ENCODE results near the gene KLHDC4. TPM values are rescaled to one million over a fixed set of nuclear protein-coding genes. Genes with fewer than 3 reads are reported as not detected.

The KLHDC4 gene
- total and polyA plus RNA-seq, 9 of the 15 experiments (the other 6 are each of a cell fraction or from before 2014, with no cell fraction given) = 1.3 to 68.1 (median 32.8) TPM

DNA sequence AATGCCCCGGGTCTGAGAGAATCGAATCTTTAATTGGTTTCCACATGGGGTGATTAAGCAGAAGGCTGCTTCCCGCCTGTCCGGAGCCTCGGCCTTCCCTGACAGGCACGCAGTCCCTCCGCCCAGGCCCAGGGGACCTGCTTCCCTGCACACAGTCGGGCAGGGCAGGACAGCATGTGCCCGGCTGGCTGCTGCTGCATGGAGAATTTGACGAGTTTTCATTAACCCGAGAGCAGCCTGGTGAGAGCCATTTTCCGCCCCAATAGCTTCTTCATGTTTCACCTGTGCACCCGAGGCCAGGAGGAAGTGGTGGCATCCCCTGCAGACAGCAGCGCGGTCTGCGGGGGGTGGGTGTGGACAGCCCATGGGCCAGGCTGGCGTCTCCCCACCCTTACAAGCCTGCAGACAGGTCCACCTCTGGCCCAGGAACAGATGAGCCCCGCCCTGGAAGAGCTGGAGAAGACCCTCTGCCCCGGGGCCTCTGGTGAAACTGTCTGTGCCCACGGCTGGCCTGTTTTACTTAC is 67.0 kb downstream of the KLHDC4 start:
- Histone ChIP-seq H3K27me3 (ENCODE audit: control insufficient read depth in 2 of 2, insufficient read depth in 2 of 2, low read length in 2 of 2) (no peaks in the 10 kb centered on the region), H3K4me3 (no peak overlapping the region), H4K20me1 (replicated peaks; ENCODE audit: control insufficient read depth, insufficient read depth, low read length) (no peaks in the 10 kb centered on the region), H3K27ac (ENCODE audit: extremely low read depth, low read depth, low read length) (no peak overlapping the region), H3K4me2 (ENCODE audit: insufficient read depth, low read length) (no peak overlapping the region), H3K9me3 (replicated peaks; ENCODE audit: control insufficient read depth, insufficient read depth, low read depth, low read length) (no peaks in the 10 kb centered on the region), H2AFZ (ENCODE audit: low read depth, low read length) (no peak overlapping the region), H3K9me1 (ENCODE audit: control insufficient read depth, insufficient read depth, low read length) (no peaks in the 10 kb centered on the region), H3K79me2 (ENCODE audit: control insufficient read depth, insufficient read depth, low read length) (no peaks in the 10 kb centered on the region), H3K4me1 (replicated peaks in 1 of 2; ENCODE audit: control insufficient read depth in 2 of 2, insufficient read depth in 2 of 2, low read length in 2 of 2) (peaks cover 0 to 38% of the 10 kb centered on the region in 2 experiments; a peak in 2 of 5 replicates), H3K36me3 (ENCODE audit: control insufficient read depth, insufficient read depth, low read length) (peaks cover 68% of the 10 kb centered on the region; the same call in 1 of the 3 replicates), H3K9ac (ENCODE audit: insufficient read depth in 1 of 2, low read depth in 2 of 2, low read length in 2 of 2) (0 out of 4 replicates have a peak overlapping the region, but pooled peaks of 1 of the 2 experiments have one; percentile 7)
- FAIRE-seq (no peak), ATAC-seq (no peak), DNase-seq (ENCODE audit: extremely low read depth in 1 of 4, low spot score in 3 of 4) (no peak)
- intact Hi-C loops (cut with micrococcal nuclease) = no loop called here
- ChIA-PET POLR2A (interaction anchor here (0.7 to 1.0 kb wide), 2 partner anchors 9 to 34 kb away, joined by 3 read pairs; no protein-coding TSS in a partner anchor), CTCF (ENCODE audit: low intra/inter-chr PET ratio) (no interaction called here)
- in situ Hi-C loops (cut with MboI) = no loop called here
- WGBS (ENCODE audit: insufficient coverage, low coverage, missing lambda C conversion rate) = 93% methylated on average over 19 of the region's 20 CpGs
- no peak for TF ChIP-seq ZNF384 (IDR thresholded peaks at IDR 0.05; ENCODE audit: low read depth, low read length)
- TF ChIP-seq OTX1 (CRISPR knock-in tag; IDR thresholded peaks at IDR 0.05) = no peak
- TF ChIP-seq MGA (IDR thresholded peaks at IDR 0.05) = no peak
- no peak for TF ChIP-seq CCNT2 (IDR thresholded peaks at IDR 0.05; ENCODE audit: borderline replicate concordance, extremely low read depth, insufficient read length, low read depth, low read length)
- TF ChIP-seq TAF1 (IDR thresholded peaks at IDR 0.05; ENCODE audit: control insufficient read depth, extremely low read depth, insufficient read depth, low read length, severe bottlenecking) = no peak
- no peak for TF ChIP-seq HLTF (IDR thresholded peaks at IDR 0.05)
- no peak for TF ChIP-seq ARHGAP35 (IDR thresholded peaks at IDR 0.05; ENCODE audit: partially characterized antibody)
- no peak for TF ChIP-seq ZNF785 (CRISPR knock-in tag; IDR thresholded peaks at IDR 0.05)
- TF ChIP-seq TGIF2 (CRISPR knock-in tag; IDR thresholded peaks at IDR 0.05) = no peak
- TF ChIP-seq HMG20A (CRISPR knock-in tag; conservative IDR thresholded peaks at IDR 0.05) = no peak
- TF ChIP-seq ZFP1 (CRISPR knock-in tag; IDR thresholded peaks at IDR 0.05) = no peak
- no peak for TF ChIP-seq RBM15 (IDR thresholded peaks at IDR 0.05; ENCODE audit: insufficient read depth, low read length)
- BruUV-seq (replicated peaks) = no TSS peak
